ENCODE data around the gene NUP93.
"Not testable (repeated sequence)": the region's sequence is repeated elsewhere in the genome, so short reads cannot be mapped to it uniquely, and the experiment has no call there.

- not testable (repeated sequence) for TF ChIP-seq GABPA (IDR thresholded peaks at IDR 0.05; ENCODE audit: borderline replicate concordance, insufficient read depth, low read length); CTCF (IDR thresholded peaks at IDR 0.05; ENCODE audit: control extremely low read depth in 1 of 3, insufficient read depth in 1 of 3, low read depth in 1 of 3, low read length in 3 of 3); CHD1 (IDR thresholded peaks at IDR 0.05; ENCODE audit: low read depth, low read length); JUN (IDR thresholded peaks at IDR 0.05; ENCODE audit: low read depth, low read length); EGR1 (IDR thresholded peaks at IDR 0.05; ENCODE audit: borderline replicate concordance, low read depth, low read length); POLR2AphosphoS5 (IDR thresholded peaks at IDR 0.05; ENCODE audit: low read depth, low read length); KDM1A (IDR thresholded peaks at IDR 0.05; ENCODE audit: borderline replicate concordance, low read length); CBX5 (IDR thresholded peaks at IDR 0.05; ENCODE audit: low read depth, low read length); SUZ12 (IDR thresholded peaks at IDR 0.05; ENCODE audit: low read length); POLR2A (IDR thresholded peaks at IDR 0.05; ENCODE audit: control extremely low read depth in 1 of 2, low read depth in 2 of 2, low read length in 2 of 2); EP300 (IDR thresholded peaks at IDR 0.05; ENCODE audit: borderline replicate concordance in 1 of 2, low read depth in 2 of 2, low read length in 2 of 2); CBX8 (IDR thresholded peaks at IDR 0.05; ENCODE audit: borderline replicate concordance, low read depth, low read length)
- TF ChIP-seq, protein P1, sequence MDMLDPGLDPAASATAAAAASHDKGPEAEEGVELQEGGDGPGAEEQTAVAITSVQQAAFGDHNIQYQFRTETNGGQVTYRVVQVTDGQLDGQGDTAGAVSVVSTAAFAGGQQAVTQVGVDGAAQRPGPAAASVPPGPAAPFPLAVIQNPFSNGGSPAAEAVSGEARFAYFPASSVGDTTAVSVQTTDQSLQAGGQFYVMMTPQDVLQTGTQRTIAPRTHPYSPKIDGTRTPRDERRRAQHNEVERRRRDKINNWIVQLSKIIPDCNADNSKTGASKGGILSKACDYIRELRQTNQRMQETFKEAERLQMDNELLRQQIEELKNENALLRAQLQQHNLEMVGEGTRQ (IDR thresholded peaks at IDR 0.05; ENCODE audit: low read length) = not testable (repeated sequence)
These were observed 138.8 kb downstream of the NUP93 start for GRCh38 chr16:56868766-56869165.

Data from H1 (cell line).